ENCODE results near the gene MCTP2.

DNA sequence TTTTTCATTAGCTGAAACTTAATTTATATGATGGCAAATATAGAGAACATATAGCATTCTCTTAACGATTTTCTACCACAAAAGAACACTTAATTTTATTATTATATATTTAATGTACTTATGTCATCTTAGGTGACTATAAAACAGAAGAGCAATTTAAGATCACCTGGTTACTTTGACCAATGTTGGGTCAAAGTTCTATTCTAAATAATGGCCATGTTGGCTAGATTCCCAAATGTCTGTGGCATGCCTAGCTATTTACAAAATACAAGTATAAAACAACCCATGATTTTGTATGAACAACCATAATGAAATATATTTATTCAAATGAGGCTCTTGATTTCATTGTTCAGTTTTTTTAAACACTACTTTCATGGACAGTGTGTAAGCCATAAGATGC, 200.9 kb downstream of the MCTP2 start:
- TF ChIP-seq CTCF (conservative IDR thresholded peaks at IDR 0.05) (no peak), ZFX (IDR thresholded peaks at IDR 0.05) (no peak)

All from C4-2B (cell line).